GM12891 (cell line): ENCODE data around the gene C1orf74.

Experiments
- PAX5 ChIP-seq: IDR thresholded peaks from 2 replicates; pipeline ENCODE4 v1.6.1; 2011; ENCODE audit warnings: low read length, moderate library complexity, mild to moderate bottlenecking; ENCODE audit not compliant: insufficient read depth, severe bottlenecking
- POLR2A ChIP-seq: IDR thresholded peaks from 2 replicates; pipeline ENCODE4 v1.6.1; 2011; ENCODE audit warnings: low read depth, low read length, control low read depth
- POLR2AphosphoS5 ChIP-seq: IDR thresholded peaks from 2 replicates; pipeline ENCODE4 v1.6.1; 2011; ENCODE audit warnings: low read depth, low read length, control low read depth
- POU2F2 ChIP-seq: IDR thresholded peaks from 2 replicates; pipeline ENCODE4 v1.6.1; 2011; ENCODE audit warnings: low read depth, mild to moderate bottlenecking, control low read depth, low read length, moderate library complexity
- TAF1 ChIP-seq: IDR thresholded peaks from 2 replicates; pipeline ENCODE4 v1.6.1; 2011; ENCODE audit warnings: low read depth, low read length, control low read depth

DNA sequence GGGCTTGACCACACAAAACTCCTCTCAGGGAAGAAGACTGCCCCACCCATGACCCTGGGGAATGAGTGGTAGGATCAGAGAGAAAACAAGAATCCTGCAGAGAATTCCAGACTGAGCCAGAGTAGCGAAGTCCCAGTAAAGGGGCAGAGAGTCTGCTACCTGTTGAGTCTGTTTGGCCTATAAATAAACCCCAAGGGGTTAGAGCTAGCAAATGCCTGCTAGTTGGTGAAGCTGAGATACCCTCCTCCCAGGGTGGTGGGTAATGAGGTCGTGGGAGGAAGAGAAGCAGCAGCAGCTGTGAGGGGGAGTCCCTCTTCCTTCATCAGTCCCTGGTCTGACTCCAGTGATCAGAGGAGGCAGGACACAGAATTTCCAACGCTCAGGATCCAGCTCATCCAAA lies 26.0 kb downstream of the C1orf74 start:
- TF ChIP-seq POLR2A (no peak), TAF1 (no peak), POLR2AphosphoS5 (no peak), POU2F2 (no peak), PAX5 (no peak)
